Measurements from ENCODE around the gene JADE1.

DNA sequence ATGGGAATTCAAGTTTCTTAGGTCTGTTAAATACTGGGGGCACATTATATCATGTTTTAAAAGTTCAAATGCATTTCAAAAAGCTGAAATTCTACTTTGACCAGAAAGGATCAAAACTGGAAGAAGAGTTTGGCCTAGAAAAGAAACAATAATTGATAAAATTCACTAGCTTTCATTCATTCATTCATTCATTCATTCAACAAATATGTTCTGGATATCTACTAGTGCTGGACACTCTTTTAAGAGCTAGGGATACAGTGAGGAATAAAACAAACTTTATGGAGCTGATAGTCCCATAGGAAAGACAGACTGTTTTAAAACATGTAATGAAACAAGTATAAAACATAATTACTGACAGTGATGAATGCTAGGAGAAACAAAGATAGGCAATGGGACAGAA, 106.0 kb downstream of the JADE1 start:
- TF ChIP-seq, protein P1, sequence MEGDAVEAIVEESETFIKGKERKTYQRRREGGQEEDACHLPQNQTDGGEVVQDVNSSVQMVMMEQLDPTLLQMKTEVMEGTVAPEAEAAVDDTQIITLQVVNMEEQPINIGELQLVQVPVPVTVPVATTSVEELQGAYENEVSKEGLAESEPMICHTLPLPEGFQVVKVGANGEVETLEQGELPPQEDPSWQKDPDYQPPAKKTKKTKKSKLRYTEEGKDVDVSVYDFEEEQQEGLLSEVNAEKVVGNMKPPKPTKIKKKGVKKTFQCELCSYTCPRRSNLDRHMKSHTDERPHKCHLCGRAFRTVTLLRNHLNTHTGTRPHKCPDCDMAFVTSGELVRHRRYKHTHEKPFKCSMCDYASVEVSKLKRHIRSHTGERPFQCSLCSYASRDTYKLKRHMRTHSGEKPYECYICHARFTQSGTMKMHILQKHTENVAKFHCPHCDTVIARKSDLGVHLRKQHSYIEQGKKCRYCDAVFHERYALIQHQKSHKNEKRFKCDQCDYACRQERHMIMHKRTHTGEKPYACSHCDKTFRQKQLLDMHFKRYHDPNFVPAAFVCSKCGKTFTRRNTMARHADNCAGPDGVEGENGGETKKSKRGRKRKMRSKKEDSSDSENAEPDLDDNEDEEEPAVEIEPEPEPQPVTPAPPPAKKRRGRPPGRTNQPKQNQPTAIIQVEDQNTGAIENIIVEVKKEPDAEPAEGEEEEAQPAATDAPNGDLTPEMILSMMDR (IDR thresholded peaks at IDR 0.05) = no peak
- TF ChIP-seq POLR2A (IDR thresholded peaks at IDR 0.05) = no peak
